NCI-H82 treated with DMSO at 0.1 percent for 48 hours (cell line): ENCODE measurements around the gene MRPL57.
"Not testable (repeated sequence)": the region's sequence is repeated elsewhere in the genome, so short reads cannot be mapped to it uniquely, and the experiment has no call there.

ENCODE experiments used
- DNase-seq: peaks from one replicate; lab custom pipeline; 2025; ENCODE audit not compliant: unreplicated experiment; lab: John Stamatoyannopoulos, UW

Gene MRPL57

DNA sequence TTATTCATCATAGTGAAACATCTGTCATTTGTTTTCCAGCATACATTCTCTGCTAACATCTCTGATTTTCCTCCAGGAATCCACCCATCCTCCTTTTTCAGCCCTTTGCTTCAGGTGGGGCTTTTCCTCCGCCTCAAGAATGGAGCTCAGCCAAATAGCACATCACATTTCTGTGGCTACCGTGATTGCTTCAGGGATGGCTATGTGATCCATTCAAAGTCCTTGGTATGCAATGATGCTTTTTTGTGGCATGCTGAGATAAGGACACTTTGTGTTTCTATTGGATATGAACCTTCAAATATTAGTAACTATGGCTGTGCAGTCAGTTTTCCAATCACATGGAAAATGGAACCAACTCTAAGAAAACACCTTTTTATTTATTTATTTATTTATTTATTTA, 18.3 kb downstream of the MRPL57 start:
- DNase-seq: not testable (repeated sequence)

- not testable (repeated sequence) for DNase-seq
These were observed 21.3 kb downstream of the MRPL57 start for GRCh38 chr13:21197606-21198225.

DNA sequence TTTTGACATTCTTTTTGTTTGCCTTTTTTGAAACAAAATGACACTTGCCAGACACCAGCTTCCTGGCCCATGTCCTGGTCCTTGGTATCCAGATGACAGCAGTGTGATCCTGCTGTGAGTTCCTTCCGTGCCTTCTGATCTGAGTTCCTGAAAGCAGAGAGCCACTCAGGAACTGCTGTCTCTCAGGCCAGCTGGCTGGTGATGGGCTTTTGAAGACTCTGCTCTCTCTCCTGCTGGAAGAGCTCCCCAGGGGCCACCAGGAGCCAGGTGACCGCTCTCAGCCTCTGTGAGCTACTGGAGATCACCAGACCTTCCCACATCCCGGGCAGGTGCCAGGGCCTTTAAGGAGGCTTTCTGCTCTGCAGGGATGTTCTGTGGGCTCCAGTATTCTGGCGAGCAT, 21.9 kb downstream of the MRPL57 start:
- DNase-seq: not testable (repeated sequence)

DNA sequence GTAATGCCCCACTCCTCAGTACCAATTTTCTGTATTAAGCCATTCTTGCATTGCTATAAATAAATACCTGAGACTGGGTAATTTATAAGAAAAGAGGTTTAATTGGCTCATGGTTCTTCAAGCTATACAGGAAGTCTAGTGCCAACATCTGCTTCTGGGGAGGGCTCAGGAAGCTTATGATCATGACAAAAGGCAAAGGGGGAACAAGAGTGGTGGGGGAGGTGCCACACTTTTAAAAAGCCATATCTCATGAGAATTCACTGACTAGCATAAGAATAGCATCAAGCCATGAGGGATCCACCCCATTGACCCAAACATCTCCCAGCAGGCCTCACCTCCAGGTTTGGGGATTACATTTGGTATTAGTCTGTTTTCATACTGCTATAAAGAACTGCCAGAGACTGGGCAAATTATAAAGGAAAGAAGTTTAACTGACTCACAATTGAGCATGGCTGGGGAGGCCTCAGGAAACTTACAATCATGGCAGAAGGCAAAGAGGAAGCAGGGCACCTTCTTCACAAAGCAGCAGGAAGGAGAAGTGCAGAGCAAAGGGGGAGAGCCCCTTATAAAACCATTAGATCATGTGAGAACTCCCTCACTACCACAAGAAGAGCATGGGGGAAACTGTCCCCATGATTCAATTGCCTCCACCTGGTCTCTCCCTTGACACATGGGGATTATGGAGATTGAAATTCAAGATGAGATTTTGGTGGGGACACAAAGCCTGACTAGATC, 25.2 kb downstream of the MRPL57 start:
- DNase-seq: not testable (repeated sequence)

GRCh38 chr13:21202767-21203531, 26.5 kb downstream of the MRPL57 start:
- no peak for DNase-seq

DNA sequence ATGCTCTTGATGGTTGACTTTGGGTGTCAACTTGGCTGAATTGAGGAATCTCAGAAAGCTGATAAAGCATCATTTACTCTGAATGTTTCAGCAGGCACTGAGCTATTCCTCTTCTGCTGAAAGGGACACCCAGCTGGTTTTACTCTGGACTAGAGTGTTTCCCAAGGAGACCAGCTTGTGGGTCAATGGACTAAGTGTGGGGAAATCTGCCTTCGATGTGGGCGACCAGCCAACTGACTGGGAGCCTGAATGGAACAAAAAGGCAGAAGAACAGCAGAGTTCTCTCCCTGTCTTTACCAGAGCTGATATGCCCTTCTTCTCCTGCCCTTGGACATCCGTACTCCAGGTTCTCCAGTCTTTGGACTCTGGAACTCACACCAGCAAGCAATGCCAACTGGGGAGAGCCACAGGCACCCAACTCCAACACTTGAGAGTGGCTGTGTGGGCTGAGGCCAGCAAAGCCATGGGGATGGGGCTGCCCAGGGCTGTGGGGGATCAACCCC, 32.2 kb downstream of the MRPL57 start:
- no peak for DNase-seq

GRCh38 chr13:21212138-21212775, 35.8 kb downstream of the MRPL57 start:
- no peak for DNase-seq

- not testable (repeated sequence) for DNase-seq
These were observed 39.0 kb downstream of the MRPL57 start for GRCh38 chr13:21215419-21215818.

- DNase-seq: no peak
These were observed 39.9 kb downstream of the MRPL57 start for GRCh38 chr13:21216332-21216731.

DNA sequence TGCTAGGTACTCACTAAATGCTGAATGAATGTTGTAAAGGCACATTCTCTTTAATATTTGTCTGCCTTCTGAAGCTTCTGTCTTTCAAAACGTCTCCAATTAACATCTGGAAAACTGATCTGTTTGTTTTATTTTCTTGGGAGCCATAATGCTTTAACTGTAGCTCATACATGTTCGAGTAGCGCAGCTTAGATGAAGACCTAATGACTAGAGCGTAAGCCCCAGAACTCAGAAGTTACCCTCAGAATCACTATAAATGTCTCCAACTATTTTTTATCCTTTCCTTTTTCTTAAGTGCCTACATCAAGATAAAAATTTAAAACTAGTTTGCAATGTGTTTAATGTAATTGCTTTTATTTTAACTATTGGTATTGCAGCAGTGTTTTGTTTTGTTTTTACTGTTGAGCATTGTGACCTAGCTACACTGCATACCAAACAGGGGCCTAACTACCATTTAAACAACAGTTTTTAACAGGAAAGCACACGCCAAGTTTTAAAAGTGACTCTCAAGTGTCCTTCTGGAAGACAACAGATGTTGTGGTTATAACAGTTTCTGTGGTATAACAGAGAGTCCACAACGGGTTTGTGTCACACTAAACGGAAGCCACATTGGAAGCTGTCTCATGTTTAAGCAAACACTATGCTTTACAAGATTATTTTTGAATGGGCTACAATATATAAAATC, 42.0 kb downstream of the MRPL57 start:
- no peak for DNase-seq

GRCh38 chr13:21219036-21219381, 42.6 kb downstream of the MRPL57 start:
- no peak for DNase-seq

- DNase-seq: not testable (repeated sequence)
These were observed 43.3 kb downstream of the MRPL57 start for GRCh38 chr13:21219716-21220115.

GRCh38 chr13:21221268-21221667, 44.8 kb downstream of the MRPL57 start:
- no peak for DNase-seq

DNA sequence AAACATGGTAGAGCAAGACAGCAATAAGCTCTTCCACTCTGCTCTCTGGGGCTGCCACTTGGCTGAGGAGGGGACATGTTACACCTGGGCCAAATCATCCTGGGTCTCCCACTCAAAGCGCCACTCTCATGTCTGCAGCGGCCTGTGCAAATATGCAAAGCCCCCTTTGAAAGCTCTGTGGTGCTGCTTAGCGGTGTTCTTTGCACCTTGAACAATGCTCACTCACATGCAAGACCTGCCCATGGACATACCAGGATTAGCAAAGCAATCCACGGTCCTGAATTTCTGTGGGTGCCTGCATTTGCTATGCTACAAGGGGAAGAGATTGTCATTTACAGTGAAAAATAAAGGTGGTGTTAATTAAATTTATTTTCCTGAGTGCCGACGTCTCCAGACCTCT, 48.6 kb downstream of the MRPL57 start:
- DNase-seq: no peak

GRCh38 chr13:21225841-21226581, 49.6 kb downstream of the MRPL57 start:
- no peak for DNase-seq

- no peak for DNase-seq
These were observed 51.5 kb downstream of the MRPL57 start for GRCh38 chr13:21227917-21228316.
